Heart right ventricle (tissue), 16 donors: Measurements from ENCODE around the gene CCDC85C. TPM values are rescaled to one million over a fixed set of nuclear protein-coding genes. Genes with fewer than 3 reads are reported as not detected.

Experiments
- ATAC-seq, 8 donors: fragments of 200-7000 bp; cut with Tn5 transposase; one replicate each; pipeline ENCODE4 v1.9.1; 2020; ENCODE audit warnings: mild to moderate bottlenecking in 8 of 8, moderate library complexity in 8 of 8, moderate number of reproducible peaks in 1 of 8
- DNase-seq, 2 donors: peaks; one replicate each; pipeline ENCODE4 v3.0.0-alpha.2; 2020
- H3K27ac ChIP-seq, 10 donors: fragments of 200-600 bp; sonication (generic) in 2 of 10; one replicate each; pipeline versions ENCODE4 v1.5.0 to v1.8.0; 2020 to 2022; ENCODE audit warnings: mild to moderate bottlenecking in 3 of 10
- H3K27me3 ChIP-seq, 7 donors: fragments of 200-600 bp; one replicate each; pipeline ENCODE4 v1.8.0; 2021 to 2022; ENCODE audit warnings: mild to moderate bottlenecking in 2 of 7
- H3K36me3 ChIP-seq, 9 donors: fragments of 200-600 bp; sonication (generic) in 1 of 9; one replicate each; pipeline versions ENCODE4 v1.5.0 to v1.8.0; 2020 to 2022; ENCODE audit warnings: mild to moderate bottlenecking in 2 of 9
- H3K4me1 ChIP-seq, 9 donors: fragments of 200-600 bp; sonication (generic) in 1 of 9; one replicate each; pipeline versions ENCODE4 v1.5.0 to v1.8.0; 2020 to 2022; ENCODE audit warnings: mild to moderate bottlenecking in 4 of 9
- H3K4me3 ChIP-seq, 10 donors: fragments of 200-600 bp; sonication (generic) in 2 of 10; one replicate each; pipeline versions ENCODE4 v1.5.0 to v1.8.0; 2020 to 2022; ENCODE audit warnings: mild to moderate bottlenecking in 7 of 10, moderate library complexity in 2 of 10
- H3K9me3 ChIP-seq, 11 donors: fragments of 200-600 bp in 10 of 11; sonication (generic) in 2 of 11; one replicate each; pipeline versions ENCODE4 v1.5.0 to v1.8.0; 2013 to 2022; ENCODE audit warnings: mild to moderate bottlenecking in 2 of 11, control low read depth in 1 of 11, moderate library complexity in 1 of 11
- WGBS, 2 donors: extraction: QIAGEN DNeasy Blood & Tissue Kit; methylation state at CpG; one replicate each; pipeline ENCODE4 v1.1.7; 2013; ENCODE audit warnings: inconsistent platforms in 1 of 2; 5-methylcytosine and 5-hydroxymethylcytosine counted together
- intact Hi-C, 10 donors: fragments of 100-400 bp; cut with DNase I; formaldehyde crosslinking; loops; one replicate each; pipeline versions ENCODE4 v1.11.1 to v1.14.2; 2022
- polyA plus RNA-seq, 2 donors: library from polyadenylated mRNA; stranded (reverse); fragments of 200-250 nt; gene quantifications; one replicate each; pipeline ENCODE4 v1.2.3, GENCODE V29; 2013
- total RNA-seq, 10 donors: library from RNA; stranded (reverse); fragmentation: NEBNext Ultra II Directional in 3 of 10; extraction: Animal tissue kit (Norgen Biotek cat#: 25700) in 3 of 10; gene quantifications; one replicate each; pipeline versions ENCODE4 v1.2.1 to v1.2.4, GENCODE V29; 2021 to 2023
- TF ChIP-seq, protein P1 (sequence below), 9 donors: fragments of 200-600 bp; sonication (generic) in 2 of 9; IDR thresholded peaks; one replicate each; pipeline versions ENCODE4 v1.5.0 to v1.8.0; 2021 to 2022; ENCODE audit warnings: antibody characterized with exemption in 9 of 9, mild to moderate bottlenecking in 5 of 9, moderate library complexity in 1 of 9
- donor health status: Arrhythmogenic right ventricular cardiomyopathy.
- donor health status: ischemic (EF 13 %, LVEDD 7.1; RV severe dilation, severe dysfunction).
- donor health status: healthy with polysubstance abuse.
- donor health status: DM: no; HTN: yes; CAD: no.
- donor health status: DM: no; HTN: no; CAD: no.
- donor health status: ischemic (EF 25% LVEDD 6.9; RV normal size, moderate dysfunction).
- donor health status: ischemic (EF 25% LVEDD 5.7; RV mildly dilated, moderate dysfunction).
- donor health status: healthy.
- donor health status: DM: yes; HTN: yes; CAD: no.
- donor health status: Ischemic cardiomyopathy.
- donor health status: ischemic (EF 35%, LVEDD 5.7; RV mildly dilated, moderate dysfunction).
- donor health status: nonischemic (EF 11% LVEDD 7.7; RV severe dilation, severe dysfunction).
- donor health status: DM: yes; HTN: yes; CAD: no.
- donor health status: PGD.
- donor health status: ischemic (EF 29% LVEDD 5.4; RV normal size, mild dysfunction).
- donor health status: nonischemic (EF 23%, LVEDD 6.1; RV moderate dilation, normal function).

CCDC85C gene
- total and polyA plus RNA-seq, 12 donors, result 9.0 to 50.2 (median 31.5) TPM

DNA sequence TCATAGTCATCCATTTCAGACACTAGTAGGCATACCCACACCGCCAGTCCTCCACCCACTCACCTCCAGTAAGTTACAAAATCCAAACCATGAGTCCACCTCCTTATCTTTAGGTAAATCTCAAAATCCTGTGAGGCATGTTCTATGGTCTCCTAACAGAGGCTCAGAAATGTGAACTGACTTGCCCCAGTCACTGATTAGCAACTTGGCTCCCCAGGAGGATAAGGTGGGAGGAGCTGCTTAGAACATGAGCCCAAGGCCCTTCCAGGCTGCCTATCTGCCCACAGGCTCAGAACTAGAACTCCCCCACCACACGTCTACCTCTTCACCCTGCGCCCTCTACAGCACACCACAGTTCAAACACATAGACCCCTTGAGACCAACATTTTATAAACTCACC, 143.2 kb downstream of the CCDC85C start:
- Histone ChIP-seq H3K36me3 (peaks cover 0 to 99% (median 38%) of the 10 kb centered on the region in 9 donors), H3K4me1 (peaks cover 0 to 9% (median 0%) of the 10 kb centered on the region in 9 donors), H3K4me3 (no peak overlapping the region), H3K9me3 (no peaks in the 10 kb centered on the region), H3K27ac (no peak overlapping the region), H3K27me3 (no peaks in the 10 kb centered on the region)
- 93 to 98% methylated on average over 3 of the region's 3 CpGs for WGBS, 2 donors
- intact Hi-C loops, result no loop called here
- ATAC-seq (peak in 1 of 8 donors; percentile 30), DNase-seq (no peak)
- TF ChIP-seq, protein P1, sequence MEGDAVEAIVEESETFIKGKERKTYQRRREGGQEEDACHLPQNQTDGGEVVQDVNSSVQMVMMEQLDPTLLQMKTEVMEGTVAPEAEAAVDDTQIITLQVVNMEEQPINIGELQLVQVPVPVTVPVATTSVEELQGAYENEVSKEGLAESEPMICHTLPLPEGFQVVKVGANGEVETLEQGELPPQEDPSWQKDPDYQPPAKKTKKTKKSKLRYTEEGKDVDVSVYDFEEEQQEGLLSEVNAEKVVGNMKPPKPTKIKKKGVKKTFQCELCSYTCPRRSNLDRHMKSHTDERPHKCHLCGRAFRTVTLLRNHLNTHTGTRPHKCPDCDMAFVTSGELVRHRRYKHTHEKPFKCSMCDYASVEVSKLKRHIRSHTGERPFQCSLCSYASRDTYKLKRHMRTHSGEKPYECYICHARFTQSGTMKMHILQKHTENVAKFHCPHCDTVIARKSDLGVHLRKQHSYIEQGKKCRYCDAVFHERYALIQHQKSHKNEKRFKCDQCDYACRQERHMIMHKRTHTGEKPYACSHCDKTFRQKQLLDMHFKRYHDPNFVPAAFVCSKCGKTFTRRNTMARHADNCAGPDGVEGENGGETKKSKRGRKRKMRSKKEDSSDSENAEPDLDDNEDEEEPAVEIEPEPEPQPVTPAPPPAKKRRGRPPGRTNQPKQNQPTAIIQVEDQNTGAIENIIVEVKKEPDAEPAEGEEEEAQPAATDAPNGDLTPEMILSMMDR (IDR thresholded peaks at IDR 0.05), result no peak

DNA sequence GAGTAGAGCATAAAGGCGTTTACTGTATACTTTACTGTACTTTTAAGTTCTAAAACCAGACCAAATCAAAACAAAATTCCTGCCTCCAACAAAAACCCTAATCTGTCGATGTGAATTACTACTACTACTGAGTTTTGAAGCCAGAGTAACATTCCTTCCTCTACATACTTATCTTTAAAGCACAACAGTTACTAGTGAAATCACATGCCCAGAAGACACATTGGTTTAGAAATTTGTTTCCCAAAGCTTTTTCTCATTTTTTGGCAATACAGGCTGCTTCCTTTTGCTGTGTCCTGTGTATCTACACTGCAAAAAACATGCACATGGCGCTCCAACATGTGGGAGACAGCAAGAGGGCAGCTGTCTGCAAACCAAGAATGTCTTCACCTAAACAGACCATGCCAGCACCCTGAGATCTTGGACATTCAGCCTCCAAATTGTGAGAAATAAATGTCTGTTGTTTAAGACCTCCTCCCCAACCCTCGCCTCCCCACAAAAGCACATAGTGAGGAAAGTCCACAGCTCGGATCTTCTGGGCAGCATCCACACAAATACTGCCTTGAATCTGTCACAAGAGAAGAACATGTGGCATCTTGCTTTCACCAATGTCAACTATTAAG, 144.4 kb downstream of the CCDC85C start:
- ATAC-seq (no peak), DNase-seq (no peak)
- no peak overlapping the region for H3K27ac ChIP-seq
- no peak overlapping the region for H3K4me3 ChIP-seq
- TF ChIP-seq, protein P1 (IDR thresholded peaks at IDR 0.05), result no peak
- no peaks in the 10 kb centered on the region for H3K27me3 ChIP-seq
- 81 to 84% methylated on average over 5 of the region's 5 CpGs for WGBS, 2 donors
- H3K4me1 ChIP-seq, result peaks cover 0 to 9% (median 0%) of the 10 kb centered on the region in 9 donors
- intact Hi-C loops, result no loop called here
- H3K36me3 ChIP-seq, result peaks cover 0 to 100% (median 33%) of the 10 kb centered on the region in 9 donors
- no peaks in the 10 kb centered on the region for H3K9me3 ChIP-seq

DNA sequence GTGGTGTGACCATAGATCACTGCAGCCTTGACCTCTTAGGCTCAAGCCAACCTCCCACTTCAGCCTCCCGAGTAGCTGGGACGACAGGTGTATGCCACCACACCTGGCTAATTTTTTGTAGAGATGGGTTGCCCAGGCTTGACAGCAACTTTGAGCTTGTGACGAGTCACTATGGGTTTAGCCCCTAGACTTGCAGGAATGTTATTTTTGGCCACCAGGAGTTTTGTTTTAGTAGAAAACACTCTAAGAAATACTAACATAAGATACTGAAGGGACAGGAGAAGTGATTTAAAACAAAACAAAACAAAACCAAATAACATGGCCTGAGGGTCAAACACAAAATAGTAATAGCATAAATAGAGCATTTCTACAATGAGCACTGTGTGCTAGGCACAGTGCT, 149.8 kb downstream of the CCDC85C start:
- 83 to 94% methylated on average over 3 of the region's 3 CpGs for WGBS, 2 donors
- intact Hi-C loops, result no loop called here
- H3K36me3 ChIP-seq, result peaks cover 0 to 100% (median 24%) of the 10 kb centered on the region in 9 donors
- TF ChIP-seq, protein P1 (IDR thresholded peaks at IDR 0.05), result no peak
- peaks cover 0 to 5% (median 0%) of the 10 kb centered on the region in 9 donors for H3K4me1 ChIP-seq
- no peak overlapping the region for H3K4me3 ChIP-seq
- H3K27me3 ChIP-seq, result no peaks in the 10 kb centered on the region
- no peak overlapping the region for H3K27ac ChIP-seq
- no peaks in the 10 kb centered on the region for H3K9me3 ChIP-seq
- DNase-seq (no peak), ATAC-seq (no peak)

DNA sequence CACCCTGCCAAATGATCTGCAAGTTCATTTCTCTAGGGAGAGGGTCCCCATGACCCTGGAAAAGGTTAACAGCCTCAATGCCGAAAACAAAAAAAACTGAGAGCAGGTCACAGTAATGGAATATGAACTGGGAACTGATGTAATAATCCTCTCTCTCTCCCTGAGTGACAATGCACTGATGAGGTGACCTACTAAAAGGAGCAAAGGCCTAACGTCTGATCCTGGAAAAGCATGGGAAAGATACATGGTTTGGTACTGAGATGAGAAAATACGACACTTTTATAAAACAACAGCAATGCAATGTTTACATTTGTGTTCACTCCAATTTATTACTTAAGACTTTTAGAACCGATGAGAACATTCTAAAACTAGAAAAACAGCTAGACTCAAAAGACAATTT, 151.0 kb downstream of the CCDC85C start:
- H3K4me1 ChIP-seq, result peaks cover 0 to 5% (median 0%) of the 10 kb centered on the region in 9 donors
- H3K36me3 ChIP-seq, result peaks cover 0 to 100% (median 25%) of the 10 kb centered on the region in 9 donors
- ATAC-seq (no peak), DNase-seq (no peak)
- intact Hi-C loops, result no loop called here
- H3K4me3 ChIP-seq, result no peak overlapping the region
- 76 to 85% methylated on average over 4 of the region's 4 CpGs for whole genome bisulfite sequencing, 2 donors
- H3K9me3 ChIP-seq, result no peaks in the 10 kb centered on the region
- TF ChIP-seq, protein P1 (IDR thresholded peaks at IDR 0.05), result no peak
- H3K27ac ChIP-seq, result no peak overlapping the region
- no peaks in the 10 kb centered on the region for H3K27me3 ChIP-seq
